Uterus (tissue), 4 donors: ENCODE data around the gene ZCCHC7. TPM values are rescaled to one million over a fixed set of nuclear protein-coding genes. Genes with fewer than 3 reads are reported as not detected.

Source experiments
- DNase-seq, 2 donors: peaks; one replicate each; pipeline ENCODE4 v3.0.0-alpha.2; 2019 to 2020
- H3K27ac ChIP-seq, 2 donors: fragments of 200-600 bp; sonication (generic); 1 replicate in 1 of 2; 2 replicates in 1 of 2; pipeline ENCODE4 v1.5.1; 2016 to 2018
- H3K27me3 ChIP-seq, 2 donors: fragments of 200-600 bp; sonication (generic); one replicate each; pipeline ENCODE4 v1.5.1; 2018 to 2019; ENCODE audit warnings: control low read depth in 1 of 2
- H3K36me3 ChIP-seq, 2 donors: fragments of 200-600 bp; sonication (generic); one replicate each; pipeline ENCODE4 v1.5.1; 2019; ENCODE audit warnings: control low read depth in 1 of 2
- H3K4me1 ChIP-seq, 2 donors: fragments of 200-600 bp; sonication (generic); one replicate each; pipeline ENCODE4 v1.5.1; 2018 to 2019; ENCODE audit warnings: control low read depth in 1 of 2
- H3K4me3 ChIP-seq, 2 donors: fragments of 200-600 bp; sonication (generic); 1 replicate in 1 of 2; 2 replicates in 1 of 2; pipeline ENCODE4 v1.5.1; 2018 to 2019; ENCODE audit warnings: mild to moderate bottlenecking in 1 of 2
- H3K9me3 ChIP-seq, 2 donors: fragments of 200-600 bp; sonication (generic); one replicate each; pipeline ENCODE4 v1.5.1; 2019; ENCODE audit warnings: control low read depth in 1 of 2
- CTCF ChIP-seq, 4 experiments: fragments of 200-600 bp in 2 of 4; fragments of 450-650 bp in 2 of 4; sonication (generic) in 2 of 4; IDR thresholded peaks; one replicate each; pipeline ENCODE4 v1.5.1; 2016 to 2019; ENCODE audit warnings: antibody characterized with exemption in 4 of 4, mild to moderate bottlenecking in 2 of 4, moderate library complexity in 1 of 4
- POLR2A ChIP-seq, 2 donors: fragments of 450-650 bp; IDR thresholded peaks; one replicate each; pipeline ENCODE4 v1.6.1; 2016; ENCODE audit warnings: antibody characterized with exemption in 2 of 2, mild to moderate bottlenecking in 1 of 2, moderate library complexity in 1 of 2
- intact Hi-C: fragments of 100-400 bp; cut with DNase I; formaldehyde crosslinking; loops from one replicate; pipeline ENCODE4 v1.15.1; 2023; ENCODE audit warnings: low total_unique reads
- total RNA-seq, 4 donors: library from RNA; depleted of rRNA in 3 of 4; stranded (reverse); fragments of >200 nt in 3 of 4; gene quantifications; one replicate each; pipeline versions ENCODE4 v1.1.0 to v1.2.4, GENCODE V29; 2014 to 2023
- donor health status: DM: yes; HTN: yes; CAD: no.

Gene ZCCHC7
- total RNA-seq, 4 donors from 2014 or later: 15.6 to 37.4 (median 30.2) TPM

DNA sequence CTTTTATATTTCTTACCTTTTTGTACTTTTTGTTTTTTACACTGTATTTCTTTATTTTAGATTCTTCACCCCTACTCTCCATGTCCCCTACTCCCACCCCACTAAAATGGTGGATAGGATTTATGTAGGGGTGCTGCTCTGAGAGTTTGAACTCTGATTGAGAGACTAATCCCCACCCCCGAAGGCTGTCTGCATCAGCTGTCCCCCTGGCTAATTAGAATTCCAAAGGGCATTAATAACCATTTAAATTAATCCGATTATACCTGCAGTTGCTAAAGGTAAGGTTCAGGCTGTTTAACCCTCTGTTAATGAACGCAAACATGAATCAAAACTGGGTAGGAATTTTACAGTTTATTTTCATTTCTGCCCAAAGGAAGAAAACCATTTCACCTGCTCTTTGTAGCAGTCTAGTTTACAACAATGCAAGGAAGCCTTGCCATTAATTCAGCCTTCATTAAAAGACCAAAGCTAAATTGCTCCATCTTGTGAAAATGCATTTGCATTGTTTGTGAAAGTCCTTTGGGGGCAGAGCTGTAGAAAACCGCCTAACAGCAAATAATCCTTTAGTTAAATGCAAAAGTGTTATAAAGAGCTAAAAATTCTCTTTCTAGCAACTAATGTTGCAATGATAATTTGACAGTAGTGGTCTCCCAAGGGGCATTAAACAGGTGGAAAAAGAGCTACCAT lies 71.2 kb downstream of the ZCCHC7 start:
- Histone ChIP-seq H3K4me1 (no peaks in the 10 kb centered on the region), H3K27me3 (no peaks in the 10 kb centered on the region), H3K9me3 (no peaks in the 10 kb centered on the region), H3K27ac (no peak overlapping the region), H3K4me3 (no peak overlapping the region), H3K36me3 (no peaks in the 10 kb centered on the region)
- TF ChIP-seq CTCF (IDR thresholded peaks at IDR 0.05) (no peak), POLR2A (IDR thresholded peaks at IDR 0.05) (no peak)
- intact Hi-C loops: no loop called here
- no peak for DNase-seq

DNA sequence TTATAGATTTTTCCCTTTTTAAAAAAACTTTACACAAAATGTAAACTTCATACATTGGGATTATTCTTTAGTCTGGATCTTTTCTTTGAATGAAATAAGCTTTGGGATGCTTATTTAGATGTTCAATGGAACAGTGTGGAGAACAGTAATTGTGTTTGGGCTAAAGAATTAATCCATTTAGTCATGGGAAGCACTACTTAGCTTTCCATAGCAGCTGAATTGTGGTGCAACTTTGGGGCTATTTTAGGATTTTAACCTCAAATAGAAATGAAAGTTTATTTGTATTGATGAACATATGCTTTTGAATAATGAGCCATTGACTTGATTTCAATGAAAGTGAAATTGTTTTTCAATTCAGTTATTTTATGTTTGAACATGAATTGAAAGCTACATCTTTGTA lies 72.4 kb downstream of the ZCCHC7 start:
- Histone ChIP-seq H3K27ac (no peak overlapping the region), H3K36me3 (no peaks in the 10 kb centered on the region), H3K27me3 (no peaks in the 10 kb centered on the region), H3K4me1 (no peaks in the 10 kb centered on the region), H3K9me3 (no peaks in the 10 kb centered on the region), H3K4me3 (no peak overlapping the region)
- intact Hi-C loops: no loop called here
- DNase-seq: no peak
- TF ChIP-seq POLR2A (IDR thresholded peaks at IDR 0.05) (no peak), CTCF (IDR thresholded peaks at IDR 0.05) (no peak)

DNA sequence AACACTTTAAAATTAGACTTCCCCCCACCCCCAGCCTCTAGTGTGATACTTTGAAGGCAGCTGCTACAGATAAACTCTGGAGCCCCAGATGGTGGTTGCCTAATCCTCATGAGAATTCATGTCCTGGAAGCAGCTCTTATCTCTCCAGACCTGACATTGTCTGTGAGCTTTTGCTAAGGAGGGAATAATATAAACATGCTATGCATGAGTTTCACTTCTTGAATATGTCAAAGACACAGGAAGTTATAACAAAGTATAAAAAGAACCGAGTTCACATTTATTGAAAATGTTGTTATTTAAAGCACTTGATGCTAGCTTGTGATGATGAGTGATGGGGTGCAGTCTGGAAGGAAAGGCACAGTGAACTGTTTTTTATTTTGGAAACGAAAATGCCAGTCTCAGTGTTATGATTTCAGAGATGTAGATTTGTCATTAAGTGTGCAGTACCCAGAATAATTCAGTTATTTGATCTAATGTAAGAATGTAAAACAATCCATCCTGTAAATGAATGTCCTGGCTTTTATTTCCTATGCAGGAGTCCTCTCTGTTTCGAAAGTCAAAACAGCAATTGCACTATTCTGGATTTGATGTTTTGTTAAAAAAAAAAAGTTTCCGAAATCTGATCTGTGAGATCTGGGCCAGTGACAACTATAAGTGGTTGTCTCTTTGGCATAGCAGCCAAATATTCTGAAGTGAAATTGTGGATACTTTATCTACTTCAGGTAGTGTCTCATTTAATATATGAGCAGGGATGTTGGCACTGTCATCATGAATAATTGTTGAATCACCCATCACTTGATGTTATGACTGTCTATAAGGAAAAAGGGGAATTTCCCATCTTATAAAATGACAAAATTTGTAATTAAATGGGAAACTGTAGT lies 77.0 kb downstream of the ZCCHC7 start:
- H3K4me3 ChIP-seq: no peak overlapping the region
- no peaks in the 10 kb centered on the region for H3K9me3 ChIP-seq
- no peak for DNase-seq
- intact Hi-C loops: no loop called here
- no peak for TF ChIP-seq POLR2A (IDR thresholded peaks at IDR 0.05)
- no peak for TF ChIP-seq CTCF (IDR thresholded peaks at IDR 0.05)
- no peaks in the 10 kb centered on the region for H3K36me3 ChIP-seq
- no peak overlapping the region for H3K27ac ChIP-seq
- H3K27me3 ChIP-seq: no peaks in the 10 kb centered on the region
- no peaks in the 10 kb centered on the region for H3K4me1 ChIP-seq

DNA sequence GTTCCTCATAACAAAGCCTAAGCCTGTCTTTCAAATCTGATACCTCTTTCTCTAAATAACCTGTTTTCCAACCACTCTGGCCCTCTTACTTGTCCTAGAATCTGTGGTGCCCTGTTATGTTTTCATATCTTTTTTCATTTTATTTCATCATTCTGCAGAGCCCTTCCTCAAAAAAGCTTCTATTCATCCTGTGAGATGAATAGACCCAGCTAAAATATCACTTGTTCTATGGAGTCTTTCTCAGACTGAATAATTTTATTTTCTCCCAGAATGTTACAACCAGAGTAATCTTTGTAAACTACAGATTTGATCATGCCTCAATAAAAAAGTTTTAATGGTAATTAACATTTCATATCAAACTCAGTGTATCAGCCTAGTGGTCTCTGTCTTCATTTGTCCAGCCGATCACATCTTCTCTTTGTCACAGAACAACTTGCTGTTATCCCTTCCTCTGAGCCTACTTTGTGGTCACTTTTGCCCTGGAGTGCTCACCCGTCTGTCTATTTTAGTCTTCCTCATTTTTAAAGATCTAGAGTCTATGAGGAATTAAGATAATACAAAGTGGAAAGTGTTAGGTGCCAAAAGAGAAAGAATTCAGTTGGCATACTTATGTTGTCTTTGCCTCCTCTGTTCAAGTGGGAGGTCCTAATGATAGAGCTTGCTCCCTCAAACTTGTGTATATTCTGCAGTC lies 77.8 kb downstream of the ZCCHC7 start:
- no peaks in the 10 kb centered on the region for H3K27me3 ChIP-seq
- H3K27ac ChIP-seq: no peak overlapping the region
- intact Hi-C loops: no loop called here
- H3K36me3 ChIP-seq: no peaks in the 10 kb centered on the region
- no peak overlapping the region for H3K4me3 ChIP-seq
- no peaks in the 10 kb centered on the region for H3K9me3 ChIP-seq
- H3K4me1 ChIP-seq: no peaks in the 10 kb centered on the region
- TF ChIP-seq POLR2A (IDR thresholded peaks at IDR 0.05) (no peak), CTCF (IDR thresholded peaks at IDR 0.05) (no peak)
- DNase-seq: no peak

DNA sequence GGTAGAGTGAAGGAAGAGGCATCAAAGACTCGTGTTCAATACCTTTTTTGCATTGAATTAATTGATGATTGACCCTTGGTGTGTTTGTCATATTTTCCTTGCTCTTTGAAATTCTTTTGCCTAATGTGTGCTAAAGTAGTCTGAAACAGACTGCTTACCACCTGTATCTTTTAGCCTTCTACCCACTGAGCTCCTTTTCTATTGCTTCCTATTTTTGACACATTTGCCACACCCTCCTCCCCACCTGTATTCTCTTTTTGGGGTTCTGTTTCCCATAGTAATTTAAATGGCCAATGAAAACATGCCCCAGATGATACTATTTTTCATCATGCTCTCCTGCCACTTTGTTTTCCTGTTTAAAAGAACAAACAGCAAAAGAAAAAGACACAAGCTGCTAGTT lies 78.5 kb downstream of the ZCCHC7 start:
- intact Hi-C loops: no loop called here
- Histone ChIP-seq H3K36me3 (no peaks in the 10 kb centered on the region), H3K4me3 (no peak overlapping the region), H3K27me3 (no peaks in the 10 kb centered on the region), H3K4me1 (no peaks in the 10 kb centered on the region), H3K27ac (no peak overlapping the region), H3K9me3 (no peaks in the 10 kb centered on the region)
- no peak for TF ChIP-seq POLR2A (IDR thresholded peaks at IDR 0.05)
- TF ChIP-seq CTCF (IDR thresholded peaks at IDR 0.05): no peak
- no peak for DNase-seq
